DND-41 (cell line): Measurements from ENCODE around the gene PRKCE.

Experiments
- ATAC-seq: fragments of 200-7000 bp; cut with Tn5 transposase; 3 replicates; pipeline ENCODE4 v1.9.1; 2021; ENCODE audit warnings: low read depth; ENCODE audit not compliant: insufficient read depth
- DNase-seq: peaks from one replicate; pipeline ENCODE4 v3.0.0-alpha.2; 2020
- H2AFZ ChIP-seq: 2 replicates; pipeline ENCODE4 v1.6.0; 2012; ENCODE audit warnings: low read depth, low read length
- H3K27ac ChIP-seq: 2 replicates; pipeline ENCODE4 v1.5.1; 2012; ENCODE audit warnings: low read length, inconsistent platforms
- H3K27me3 ChIP-seq: fragments of 200-600 bp; sonication (generic); 2 replicates; pipeline ENCODE4 v1.6.0; 2012; ENCODE audit warnings: low read length, mild to moderate bottlenecking, inconsistent platforms; ENCODE audit not compliant: insufficient read depth, poor library complexity
- H3K36me3 ChIP-seq: 2 replicates; pipeline ENCODE4 v1.5.1; 2012; ENCODE audit warnings: low read length, inconsistent platforms; ENCODE audit not compliant: insufficient read depth
- H3K4me1 ChIP-seq: 2 replicates; pipeline ENCODE4 v1.5.1; 2012; ENCODE audit warnings: mild to moderate bottlenecking, low read length; ENCODE audit not compliant: insufficient read depth
- H3K4me2 ChIP-seq: 2 replicates; pipeline ENCODE4 v1.6.0; 2012; ENCODE audit warnings: mild to moderate bottlenecking, moderate library complexity, low read length, inconsistent platforms; ENCODE audit not compliant: insufficient read depth
- H3K4me3 ChIP-seq, 2 experiments: fragments of 200-600 bp in 1 of 2; shearing (Covaris generic) in 1 of 2; 2 replicates each; pipeline ENCODE4 v1.5.1; 2012 to 2016; ENCODE audit warnings: inconsistent platforms in 2 of 2, low read length in 2 of 2, mild to moderate bottlenecking in 2 of 2, low read depth in 1 of 2, moderate library complexity in 1 of 2
- H3K79me2 ChIP-seq: 2 replicates; pipeline ENCODE4 v1.6.0; 2012; ENCODE audit warnings: low read length, inconsistent platforms; ENCODE audit not compliant: insufficient read depth
- H3K9ac ChIP-seq: 2 replicates; pipeline ENCODE4 v1.6.0; 2012; ENCODE audit warnings: low read depth, mild to moderate bottlenecking, inconsistent platforms, low read length, moderate library complexity
- H3K9me3 ChIP-seq: 2 replicates; pipeline ENCODE4 v1.5.1; 2012; ENCODE audit warnings: low read length, moderate library complexity, mild to moderate bottlenecking, inconsistent platforms; ENCODE audit not compliant: insufficient read depth, severe bottlenecking
- H4K20me1 ChIP-seq: 2 replicates; pipeline ENCODE4 v1.6.0; 2012; ENCODE audit warnings: low read length; ENCODE audit not compliant: insufficient read depth
- EZH2 ChIP-seq: IDR thresholded peaks from 3 replicates; pipeline ENCODE4 v1.6.1; 2012; ENCODE audit warnings: borderline replicate concordance, low read depth, mild to moderate bottlenecking, moderate library complexity, low read length, inconsistent platforms; ENCODE audit not compliant: severe bottlenecking
- TF ChIP-seq, protein P1 (sequence below): IDR thresholded peaks from 2 replicates; pipeline ENCODE4 v1.5.1; 2012; ENCODE audit warnings: borderline replicate concordance, low read length, moderate library complexity, mild to moderate bottlenecking; ENCODE audit not compliant: poor library complexity, severe bottlenecking; ENCODE audit errors: extremely low read depth

Gene PRKCE

DNA sequence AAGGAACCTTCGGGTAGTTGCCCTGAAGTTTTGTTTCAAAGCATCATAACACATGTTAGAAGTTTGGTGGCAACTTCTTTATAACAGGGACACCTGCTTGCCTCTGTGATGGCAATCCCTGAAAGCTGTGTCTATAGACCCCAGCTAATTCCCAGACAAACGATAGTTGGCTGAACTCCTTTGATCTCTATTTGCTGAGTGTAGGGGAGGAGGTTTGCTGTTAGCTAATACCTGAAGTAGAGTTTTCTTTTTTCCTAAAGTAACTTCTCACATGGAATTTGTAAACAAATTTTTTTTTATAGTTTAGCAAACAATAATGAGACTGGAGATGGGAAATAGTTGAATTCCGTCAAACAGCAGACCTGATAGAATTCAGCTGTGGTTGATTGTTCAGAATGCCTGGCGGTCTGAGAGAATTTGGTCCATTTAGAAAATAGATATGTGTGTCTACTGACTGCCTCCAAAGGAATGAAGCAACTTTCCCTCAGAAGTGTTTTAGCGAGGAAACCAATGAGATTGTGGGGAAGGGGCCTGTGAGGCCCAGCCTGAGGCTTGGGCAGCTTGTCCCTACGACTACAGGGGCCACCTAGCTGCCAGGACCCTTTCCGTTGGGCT lies 522.3 kb downstream of the PRKCE start:
- Histone ChIP-seq H4K20me1 (no peaks in the 10 kb centered on the region), H3K27me3 (no peaks in the 10 kb centered on the region), H2AFZ (no peak overlapping the region), H3K27ac (no peak overlapping the region), H3K4me2 (no peak overlapping the region), H3K4me3 (no peak overlapping the region), H3K4me1 (peaks cover 2% of the 10 kb centered on the region), H3K9me3 (no peaks in the 10 kb centered on the region), H3K9ac (no peak overlapping the region), H3K79me2 (no peaks in the 10 kb centered on the region), H3K36me3 (no peaks in the 10 kb centered on the region)
- TF ChIP-seq, protein P1, sequence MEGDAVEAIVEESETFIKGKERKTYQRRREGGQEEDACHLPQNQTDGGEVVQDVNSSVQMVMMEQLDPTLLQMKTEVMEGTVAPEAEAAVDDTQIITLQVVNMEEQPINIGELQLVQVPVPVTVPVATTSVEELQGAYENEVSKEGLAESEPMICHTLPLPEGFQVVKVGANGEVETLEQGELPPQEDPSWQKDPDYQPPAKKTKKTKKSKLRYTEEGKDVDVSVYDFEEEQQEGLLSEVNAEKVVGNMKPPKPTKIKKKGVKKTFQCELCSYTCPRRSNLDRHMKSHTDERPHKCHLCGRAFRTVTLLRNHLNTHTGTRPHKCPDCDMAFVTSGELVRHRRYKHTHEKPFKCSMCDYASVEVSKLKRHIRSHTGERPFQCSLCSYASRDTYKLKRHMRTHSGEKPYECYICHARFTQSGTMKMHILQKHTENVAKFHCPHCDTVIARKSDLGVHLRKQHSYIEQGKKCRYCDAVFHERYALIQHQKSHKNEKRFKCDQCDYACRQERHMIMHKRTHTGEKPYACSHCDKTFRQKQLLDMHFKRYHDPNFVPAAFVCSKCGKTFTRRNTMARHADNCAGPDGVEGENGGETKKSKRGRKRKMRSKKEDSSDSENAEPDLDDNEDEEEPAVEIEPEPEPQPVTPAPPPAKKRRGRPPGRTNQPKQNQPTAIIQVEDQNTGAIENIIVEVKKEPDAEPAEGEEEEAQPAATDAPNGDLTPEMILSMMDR = no peak
- no peak for TF ChIP-seq EZH2
- DNase-seq (no peak), ATAC-seq (no peak)

DNA sequence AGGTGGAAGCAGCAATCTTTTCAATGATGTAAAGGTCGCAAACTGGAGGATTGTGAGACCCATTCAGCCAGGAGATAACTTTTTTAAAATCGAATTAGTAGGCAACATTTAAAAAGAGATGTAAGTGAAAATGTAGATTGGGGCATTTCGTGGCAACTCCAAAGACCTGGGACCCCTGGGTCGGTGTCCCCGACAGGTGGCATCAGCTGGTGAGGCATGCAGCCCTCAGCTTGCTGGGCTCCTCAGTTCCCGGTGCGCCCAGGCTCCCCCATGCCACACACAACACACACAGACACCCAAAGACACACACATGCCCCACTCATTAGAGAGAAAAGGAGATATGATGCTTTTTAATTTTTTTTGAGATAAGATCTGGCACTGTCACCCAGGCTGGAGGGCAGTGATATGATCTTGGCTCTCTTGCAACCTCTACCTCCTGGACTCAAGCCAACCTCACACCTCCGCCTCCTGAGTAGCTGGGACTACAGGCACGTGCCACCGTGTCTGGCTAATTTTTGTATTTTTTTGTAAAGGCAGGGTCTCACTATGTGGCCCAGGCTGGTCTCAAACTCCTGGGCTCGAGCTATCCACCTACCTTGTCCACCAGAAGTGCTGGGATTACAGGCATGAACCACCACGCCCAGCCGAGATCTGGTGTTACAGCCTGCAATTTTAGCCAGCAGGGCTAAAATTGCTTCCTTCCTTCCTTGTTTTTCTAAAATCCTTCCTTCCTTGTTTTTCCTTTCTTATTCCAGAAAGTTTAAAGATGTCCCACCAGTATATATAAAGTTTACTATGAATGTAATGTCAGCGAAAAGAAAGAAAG lies 523.1 kb downstream of the PRKCE start:
- Histone ChIP-seq H3K4me1 (peaks cover 10% of the 10 kb centered on the region), H3K27me3 (no peaks in the 10 kb centered on the region), H3K4me3 (no peak overlapping the region), H4K20me1 (no peaks in the 10 kb centered on the region), H3K79me2 (no peaks in the 10 kb centered on the region), H3K9me3 (no peaks in the 10 kb centered on the region), H3K4me2 (no peak overlapping the region), H3K27ac (no peak overlapping the region), H3K36me3 (no peaks in the 10 kb centered on the region), H3K9ac (no peak overlapping the region), H2AFZ (no peak overlapping the region)
- DNase-seq = peak; percentile 39
- ATAC-seq = no peak
- no peak for TF ChIP-seq EZH2
- TF ChIP-seq, protein P1 = no peak

DNA sequence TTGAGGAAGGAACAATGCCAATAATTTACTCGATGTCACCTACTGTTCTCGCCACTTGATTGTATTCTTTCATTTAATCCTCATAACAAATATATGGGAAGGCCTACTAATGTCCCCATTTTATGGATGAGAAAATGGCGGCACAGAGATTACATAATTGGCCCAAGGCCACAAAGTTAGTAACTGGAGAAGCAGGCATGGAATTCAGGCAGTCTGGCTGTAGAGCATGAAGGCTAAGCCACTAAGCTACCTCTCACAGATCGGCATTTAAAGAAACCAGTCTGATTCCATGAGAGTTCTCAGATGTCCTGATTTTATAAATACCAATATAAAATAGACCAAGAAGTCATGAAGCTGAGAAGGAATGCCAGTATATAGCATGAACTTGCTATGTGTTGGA lies 523.9 kb downstream of the PRKCE start:
- Histone ChIP-seq H3K36me3 (no peaks in the 10 kb centered on the region), H3K27ac (no peak overlapping the region), H3K4me1 (peaks cover 10% of the 10 kb centered on the region), H2AFZ (no peak overlapping the region), H4K20me1 (no peaks in the 10 kb centered on the region), H3K9me3 (no peaks in the 10 kb centered on the region), H3K4me3 (no peak overlapping the region), H3K9ac (no peak overlapping the region), H3K4me2 (no peak overlapping the region), H3K27me3 (no peaks in the 10 kb centered on the region), H3K79me2 (no peaks in the 10 kb centered on the region)
- ATAC-seq (no peak), DNase-seq (no peak)
- TF ChIP-seq, protein P1 = no peak
- no peak for TF ChIP-seq EZH2
